ENCODE measurements around the gene TBC1D12. TPM values are rescaled to one million over a fixed set of nuclear protein-coding genes. Genes with fewer than 3 reads are reported as not detected.

Gene TBC1D12
- total RNA-seq, result 45.0 TPM

GRCh38 chr10:94402204-94402842 lies at the start of gene TBC1D12:
Gene TBC1D12, plus strand, starts transcription at chr10:94402541. Its CDS starts 73 bp downstream, at chr10:94402614.

GRCh38 chr10:94362360-94363250 lies 39.7 kb upstream of the TBC1D12 start, which contains the start of gene NOC3L:
Gene NOC3L, minus strand, starts transcription at chr10:94362939. Its CDS starts 101 bp downstream, at chr10:94362838.

GRCh38 chr10:94545391-94546048 lies 143.2 kb downstream of the TBC1D12 start, which contains the start of gene HELLS:
Gene HELLS, plus strand, starts transcription at chr10:94545788. Its CDS starts 134 bp downstream, at chr10:94545922.

Other genes starting within 250 kb of the TBC1D12 start
- gene NOC3L, start 39.6 kb upstream of the TBC1D12 start, total RNA-seq, result 40.8 TPM
- gene HELLS, start 143.2 kb downstream of the TBC1D12 start, total RNA-seq, result 86.8 TPM

All from camera-type eye (tissue), 1 donor.